HepG2 (cell line): Measurements from ENCODE around the gene SERTAD2. TPM values are rescaled to one million over a fixed set of nuclear protein-coding genes. Genes with fewer than 3 reads are reported as not detected.
A peak's percentile ranks its signal among the peaks of the same experiment; 100 is the strongest.

Experiments
- ATF7-NPFF ChIP-seq: sonication (generic); formaldehyde crosslinking; IDR thresholded peaks from 2 replicates; pipeline ENCODE4 v1.8.1; 2023; ENCODE audit warnings: mild to moderate bottlenecking, low read depth, missing genetic modification reagents, moderate library complexity
- CREB1 ChIP-seq, 2 experiments: fragments of 450-650 bp in 1 of 2; IDR thresholded peaks; 2 replicates each; pipeline ENCODE4 v1.6.1; 2016 to 2017; ENCODE audit warnings: control low read depth in 1 of 2, mild to moderate bottlenecking in 1 of 2, missing compliant biosample characterization in 1 of 2, missing genetic modification characterization in 1 of 2
- HNRNPH1 ChIP-seq: fragments of 200-400 bp; formaldehyde crosslinking; optimal IDR thresholded peaks from 2 replicates; pipeline ENCODE3; 2017; ENCODE audit warnings: mild to moderate bottlenecking, low read depth, low read length
- KMT2A ChIP-seq: sonication (generic); formaldehyde crosslinking; IDR thresholded peaks from 2 replicates; pipeline ENCODE4 v1.4.0; 2020; ENCODE audit warnings: missing genetic modification reagents
- RFX5 ChIP-seq: IDR thresholded peaks from 2 replicates; pipeline ENCODE4 v1.6.1; 2011; ENCODE audit warnings: low read depth, low read length, improper control_type of control experiment
- SP1 ChIP-seq, 2 experiments: fragments of 450-650 bp in 1 of 2; sonication (generic) in 1 of 2; formaldehyde crosslinking in 1 of 2; IDR thresholded peaks; 2 replicates each; pipeline versions ENCODE4 v1.4.0 to v1.6.1; 2016 to 2020; ENCODE audit warnings: missing genetic modification reagents in 1 of 2
- ZBTB3 ChIP-seq: sonication (generic); formaldehyde crosslinking; IDR thresholded peaks from 2 replicates; pipeline ENCODE4 v1.4.0; 2020; ENCODE audit warnings: low read depth, mild to moderate bottlenecking, moderate library complexity, missing genetic modification reagents, borderline replicate concordance
- ZBTB38 ChIP-seq: sonication (generic); formaldehyde crosslinking; IDR thresholded peaks from 2 replicates; pipeline ENCODE4 v1.5.1; 2020; ENCODE audit warnings: mild to moderate bottlenecking, missing genetic modification reagents
- ZNF343 ChIP-seq: sonication (generic); formaldehyde crosslinking; IDR thresholded peaks from 2 replicates; pipeline ENCODE4 v1.4.0; 2020; ENCODE audit warnings: mild to moderate bottlenecking, missing genetic modification reagents
- ZNF460 ChIP-seq: sonication (generic); formaldehyde crosslinking; IDR thresholded peaks from 2 replicates; pipeline ENCODE4 v1.5.1; 2020; ENCODE audit warnings: missing genetic modification reagents, mild to moderate bottlenecking, borderline replicate concordance
- ZNF564 ChIP-seq: sonication (generic); formaldehyde crosslinking; IDR thresholded peaks from 2 replicates; pipeline ENCODE4 v1.8.1; 2023; ENCODE audit warnings: mild to moderate bottlenecking, missing genetic modification reagents
- ZNF674 ChIP-seq: sonication (generic); formaldehyde crosslinking; IDR thresholded peaks from 2 replicates; pipeline ENCODE4 v1.5.0; 2020; ENCODE audit warnings: low read depth, mild to moderate bottlenecking, missing genetic modification reagents
- polyA plus RNA-seq, 8 experiments: library from polyadenylated mRNA; depleted of rRNA in 3 of 8; stranded (reverse) in 7 of 8; unstranded in 1 of 8; fragments of >200 nt; fragmentation: Illumina TruSeq in 4 of 8; extraction: Trizol in 4 of 8; gene quantifications; 2 replicates each; pipeline versions ENCODE4 v1.2.1 to v1.2.3, GENCODE V29; 2011 to 2016; ENCODE audit warnings: low read depth in 4 of 8, missing spikeins in 1 of 8, mixed read lengths in 1 of 8; ENCODE audit not compliant: insufficient read depth in 1 of 8
- total RNA-seq, 5 experiments: library from RNA; depleted of rRNA; stranded (reverse); fragments of >200 nt; fragmentation: Illumina TruSeq; extraction: Trizol; gene quantifications; 2 replicates each; pipeline ENCODE4 v1.2.3, GENCODE V29; 2016; ENCODE audit warnings: low read depth in 1 of 5
- TF ChIP-seq, protein P1 (sequence below): sonication (generic); formaldehyde crosslinking; IDR thresholded peaks from 2 replicates; pipeline ENCODE4 v1.4.0; 2020; ENCODE audit warnings: mild to moderate bottlenecking, missing genetic modification reagents
- TF ChIP-seq, protein P2 (sequence below): IDR thresholded peaks from 2 replicates; pipeline ENCODE4 v1.6.1; 2016; ENCODE audit warnings: low read depth, missing genetic modification reagents, missing compliant biosample characterization
- TF ChIP-seq, protein P3 (sequence below): IDR thresholded peaks from 2 replicates; pipeline ENCODE4 v1.6.1; 2016; ENCODE audit warnings: missing compliant biosample characterization, missing genetic modification reagents, borderline replicate concordance
- TF ChIP-seq, protein P4 (sequence below): sonication (generic); formaldehyde crosslinking; IDR thresholded peaks from 2 replicates; pipeline ENCODE4 v1.5.0; 2020; ENCODE audit warnings: missing genetic modification reagents

Gene SERTAD2
- total and polyA plus RNA-seq, 2 of the 13 experiments (the other 11 are each of a cell fraction or from before 2014, with no cell fraction given), result 6.7 to 22.6 TPM

DNA sequence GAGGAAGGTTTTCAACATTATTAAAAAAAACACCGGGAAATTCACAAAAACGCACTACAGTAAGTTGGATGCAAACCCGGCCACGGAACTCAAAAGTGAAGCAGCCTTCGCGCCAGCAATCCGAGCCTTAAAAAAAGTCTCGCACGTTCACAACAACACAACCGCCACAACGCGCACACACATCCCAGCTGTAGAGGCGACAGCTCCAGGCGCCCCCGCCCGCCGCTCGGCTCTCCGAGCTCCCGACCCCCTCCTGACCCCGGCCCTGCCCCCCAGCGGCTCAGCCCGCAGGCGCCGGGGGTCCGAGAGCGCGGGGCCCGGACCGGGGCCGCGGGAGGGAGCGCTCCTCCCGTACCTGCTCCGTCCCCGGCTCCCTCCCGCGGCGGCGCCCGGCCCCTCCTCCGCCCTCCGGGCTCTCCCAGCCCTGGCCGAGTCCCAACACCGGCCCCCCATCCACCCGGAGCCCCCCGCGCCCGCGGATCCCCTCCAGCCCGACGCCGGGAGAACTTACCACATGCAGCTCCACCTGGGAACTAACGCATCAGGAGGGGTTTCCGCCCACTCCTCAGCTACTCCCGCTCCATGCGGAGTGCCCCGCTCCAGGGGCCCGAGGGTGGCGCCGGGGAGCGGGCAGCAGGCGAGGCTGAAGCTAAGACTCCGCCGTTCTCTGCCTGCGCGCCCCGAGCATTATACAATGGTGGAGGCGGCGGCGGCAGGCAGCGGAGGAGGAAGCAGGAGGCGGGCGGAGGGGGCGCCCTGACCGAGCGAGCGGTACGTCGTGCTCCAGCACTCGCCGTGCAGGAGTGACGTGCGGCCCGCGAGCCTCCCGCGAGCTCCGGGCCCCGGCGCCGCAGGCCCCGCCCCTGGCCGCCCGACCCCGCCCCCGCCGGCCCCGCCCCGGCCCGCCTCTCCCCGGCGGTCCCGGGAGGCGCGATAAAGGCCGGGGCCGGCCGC, at the start of gene SERTAD2 (continued):
- TF ChIP-seq ZBTB38 (no peak), ATF7-NPFF (CRISPR knock-in tag) (no peak; the same call in 1 of the 2 replicates), ZNF343 (CRISPR knock-in tag) (peak; percentile 83; the same call in 1 of the 2 replicates), CREB1 (IDR thresholded peaks at IDR 0.05) (no peak; the same call in 1 of the 2 replicates), CREB1 (CRISPR knock-in tag; IDR thresholded peaks at IDR 0.05) (no peak), ZBTB3 (no peak; the same call in 1 of the 2 replicates), ZNF674 (CRISPR knock-in tag) (peak; percentile 90; the same call in 1 of the 2 replicates), HNRNPH1 (no peak), KMT2A (CRISPR knock-in tag) (0 out of 2 replicates have a peak, but pooled peaks have one; percentile 8), SP1 (IDR thresholded peaks at IDR 0.05) (no peak), SP1 (CRISPR knock-in tag; IDR thresholded peaks at IDR 0.05) (peak; percentile 65), ZNF460 (CRISPR knock-in tag) (no peak), ZNF564 (CRISPR knock-in tag) (peak; percentile 84), RFX5 (no peak)
- TF ChIP-seq, protein P1, sequence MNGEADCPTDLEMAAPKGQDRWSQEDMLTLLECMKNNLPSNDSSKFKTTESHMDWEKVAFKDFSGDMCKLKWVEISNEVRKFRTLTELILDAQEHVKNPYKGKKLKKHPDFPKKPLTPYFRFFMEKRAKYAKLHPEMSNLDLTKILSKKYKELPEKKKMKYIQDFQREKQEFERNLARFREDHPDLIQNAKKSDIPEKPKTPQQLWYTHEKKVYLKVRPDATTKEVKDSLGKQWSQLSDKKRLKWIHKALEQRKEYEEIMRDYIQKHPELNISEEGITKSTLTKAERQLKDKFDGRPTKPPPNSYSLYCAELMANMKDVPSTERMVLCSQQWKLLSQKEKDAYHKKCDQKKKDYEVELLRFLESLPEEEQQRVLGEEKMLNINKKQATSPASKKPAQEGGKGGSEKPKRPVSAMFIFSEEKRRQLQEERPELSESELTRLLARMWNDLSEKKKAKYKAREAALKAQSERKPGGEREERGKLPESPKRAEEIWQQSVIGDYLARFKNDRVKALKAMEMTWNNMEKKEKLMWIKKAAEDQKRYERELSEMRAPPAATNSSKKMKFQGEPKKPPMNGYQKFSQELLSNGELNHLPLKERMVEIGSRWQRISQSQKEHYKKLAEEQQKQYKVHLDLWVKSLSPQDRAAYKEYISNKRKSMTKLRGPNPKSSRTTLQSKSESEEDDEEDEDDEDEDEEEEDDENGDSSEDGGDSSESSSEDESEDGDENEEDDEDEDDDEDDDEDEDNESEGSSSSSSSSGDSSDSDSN (CRISPR knock-in tag), result peak; percentile 98
- TF ChIP-seq, protein P2, sequence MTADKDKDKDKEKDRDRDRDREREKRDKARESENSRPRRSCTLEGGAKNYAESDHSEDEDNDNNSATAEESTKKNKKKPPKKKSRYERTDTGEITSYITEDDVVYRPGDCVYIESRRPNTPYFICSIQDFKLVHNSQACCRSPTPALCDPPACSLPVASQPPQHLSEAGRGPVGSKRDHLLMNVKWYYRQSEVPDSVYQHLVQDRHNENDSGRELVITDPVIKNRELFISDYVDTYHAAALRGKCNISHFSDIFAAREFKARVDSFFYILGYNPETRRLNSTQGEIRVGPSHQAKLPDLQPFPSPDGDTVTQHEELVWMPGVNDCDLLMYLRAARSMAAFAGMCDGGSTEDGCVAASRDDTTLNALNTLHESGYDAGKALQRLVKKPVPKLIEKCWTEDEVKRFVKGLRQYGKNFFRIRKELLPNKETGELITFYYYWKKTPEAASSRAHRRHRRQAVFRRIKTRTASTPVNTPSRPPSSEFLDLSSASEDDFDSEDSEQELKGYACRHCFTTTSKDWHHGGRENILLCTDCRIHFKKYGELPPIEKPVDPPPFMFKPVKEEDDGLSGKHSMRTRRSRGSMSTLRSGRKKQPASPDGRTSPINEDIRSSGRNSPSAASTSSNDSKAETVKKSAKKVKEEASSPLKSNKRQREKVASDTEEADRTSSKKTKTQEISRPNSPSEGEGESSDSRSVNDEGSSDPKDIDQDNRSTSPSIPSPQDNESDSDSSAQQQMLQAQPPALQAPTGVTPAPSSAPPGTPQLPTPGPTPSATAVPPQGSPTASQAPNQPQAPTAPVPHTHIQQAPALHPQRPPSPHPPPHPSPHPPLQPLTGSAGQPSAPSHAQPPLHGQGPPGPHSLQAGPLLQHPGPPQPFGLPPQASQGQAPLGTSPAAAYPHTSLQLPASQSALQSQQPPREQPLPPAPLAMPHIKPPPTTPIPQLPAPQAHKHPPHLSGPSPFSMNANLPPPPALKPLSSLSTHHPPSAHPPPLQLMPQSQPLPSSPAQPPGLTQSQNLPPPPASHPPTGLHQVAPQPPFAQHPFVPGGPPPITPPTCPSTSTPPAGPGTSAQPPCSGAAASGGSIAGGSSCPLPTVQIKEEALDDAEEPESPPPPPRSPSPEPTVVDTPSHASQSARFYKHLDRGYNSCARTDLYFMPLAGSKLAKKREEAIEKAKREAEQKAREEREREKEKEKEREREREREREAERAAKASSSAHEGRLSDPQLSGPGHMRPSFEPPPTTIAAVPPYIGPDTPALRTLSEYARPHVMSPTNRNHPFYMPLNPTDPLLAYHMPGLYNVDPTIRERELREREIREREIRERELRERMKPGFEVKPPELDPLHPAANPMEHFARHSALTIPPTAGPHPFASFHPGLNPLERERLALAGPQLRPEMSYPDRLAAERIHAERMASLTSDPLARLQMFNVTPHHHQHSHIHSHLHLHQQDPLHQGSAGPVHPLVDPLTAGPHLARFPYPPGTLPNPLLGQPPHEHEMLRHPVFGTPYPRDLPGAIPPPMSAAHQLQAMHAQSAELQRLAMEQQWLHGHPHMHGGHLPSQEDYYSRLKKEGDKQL (CRISPR knock-in tag), result no peak
- TF ChIP-seq, protein P3, sequence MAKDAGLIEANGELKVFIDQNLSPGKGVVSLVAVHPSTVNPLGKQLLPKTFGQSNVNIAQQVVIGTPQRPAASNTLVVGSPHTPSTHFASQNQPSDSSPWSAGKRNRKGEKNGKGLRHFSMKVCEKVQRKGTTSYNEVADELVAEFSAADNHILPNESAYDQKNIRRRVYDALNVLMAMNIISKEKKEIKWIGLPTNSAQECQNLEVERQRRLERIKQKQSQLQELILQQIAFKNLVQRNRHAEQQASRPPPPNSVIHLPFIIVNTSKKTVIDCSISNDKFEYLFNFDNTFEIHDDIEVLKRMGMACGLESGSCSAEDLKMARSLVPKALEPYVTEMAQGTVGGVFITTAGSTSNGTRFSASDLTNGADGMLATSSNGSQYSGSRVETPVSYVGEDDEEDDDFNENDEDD, result peak; percentile 21; the same call in 1 of the 2 replicates
- TF ChIP-seq, protein P4, sequence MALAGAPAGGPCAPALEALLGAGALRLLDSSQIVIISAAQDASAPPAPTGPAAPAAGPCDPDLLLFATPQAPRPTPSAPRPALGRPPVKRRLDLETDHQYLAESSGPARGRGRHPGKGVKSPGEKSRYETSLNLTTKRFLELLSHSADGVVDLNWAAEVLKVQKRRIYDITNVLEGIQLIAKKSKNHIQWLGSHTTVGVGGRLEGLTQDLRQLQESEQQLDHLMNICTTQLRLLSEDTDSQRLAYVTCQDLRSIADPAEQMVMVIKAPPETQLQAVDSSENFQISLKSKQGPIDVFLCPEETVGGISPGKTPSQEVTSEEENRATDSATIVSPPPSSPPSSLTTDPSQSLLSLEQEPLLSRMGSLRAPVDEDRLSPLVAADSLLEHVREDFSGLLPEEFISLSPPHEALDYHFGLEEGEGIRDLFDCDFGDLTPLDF, result 0 out of 2 replicates have a peak, but pooled peaks have one; percentile 5
